Endometrial microvascular endothelial cells (primary cell): Measurements from ENCODE around the gene EEF2KMT. TPM values are rescaled to one million over a fixed set of nuclear protein-coding genes. Genes with fewer than 3 reads are reported as not detected.
"Not testable (repeated sequence)": the region's sequence is repeated elsewhere in the genome, so short reads cannot be mapped to it uniquely, and the experiment has no call there.

Experiments
- in situ Hi-C: cut with HindIII; loops from 2 replicates; pipeline ENCODE4 v1.10.0; 2017; ENCODE audit warnings: low sequenced_read_pairs, low pct_unique_long_range_greater_than_20kb; ENCODE audit errors: inconsistent ontology term
- total RNA-seq: library from RNA; depleted of rRNA; stranded (reverse); fragments of >200 nt; gene quantifications from one replicate; pipeline ENCODE4 v1.2.3, GENCODE V29; 2015; ENCODE audit errors: inconsistent ontology term

EEF2KMT gene
- total RNA-seq, 1 donor from 2014 or later = 32.8 TPM

DNA sequence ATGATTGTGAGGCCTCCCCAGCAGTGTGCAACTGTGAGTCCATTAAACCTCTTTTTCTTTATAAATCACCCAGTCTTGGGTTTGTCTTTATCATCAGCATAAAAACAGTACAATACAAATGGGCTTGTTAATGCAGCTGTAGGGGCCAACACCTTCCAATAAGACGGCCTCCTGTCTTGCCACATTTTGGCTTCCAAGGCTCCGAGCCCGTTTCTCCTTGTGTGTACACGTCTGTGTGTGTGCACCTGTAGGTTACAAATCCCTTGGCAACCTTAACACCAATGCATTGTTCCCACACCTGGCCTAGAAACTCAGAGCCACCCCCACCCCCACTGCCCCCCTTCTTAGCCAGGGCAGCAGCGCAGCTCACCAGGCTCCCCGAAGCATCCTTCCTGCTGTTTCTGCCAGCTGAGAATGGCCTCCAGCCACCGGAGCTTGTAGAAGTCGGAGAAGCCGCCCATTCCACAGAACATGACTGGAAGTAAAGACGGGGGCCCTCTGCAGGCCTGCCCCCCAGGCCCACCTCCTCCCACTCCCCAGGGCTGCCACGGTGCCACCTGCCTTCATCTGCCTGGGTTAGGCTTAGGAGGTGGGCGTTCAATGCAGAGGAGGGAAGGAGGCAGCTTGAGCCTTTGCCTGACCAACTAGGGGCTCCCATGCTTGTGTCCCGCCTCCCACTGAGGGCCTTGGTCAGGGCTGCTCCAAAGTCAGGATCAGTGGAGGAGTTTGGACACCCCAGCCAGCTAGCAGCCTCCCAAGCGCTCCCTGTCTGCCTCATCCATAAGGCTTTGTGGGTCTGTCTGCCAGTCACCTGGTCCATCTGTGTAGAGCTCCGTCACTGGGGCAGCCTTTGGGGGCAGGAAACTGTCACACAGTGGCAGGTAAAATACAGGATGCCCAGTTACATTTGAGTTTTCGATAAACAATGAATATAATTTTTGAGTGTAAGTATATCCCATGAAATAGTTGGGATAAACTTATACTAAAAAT is 42.4 kb downstream of the EEF2KMT start:
- in situ Hi-C loops = no loop called here

DNA sequence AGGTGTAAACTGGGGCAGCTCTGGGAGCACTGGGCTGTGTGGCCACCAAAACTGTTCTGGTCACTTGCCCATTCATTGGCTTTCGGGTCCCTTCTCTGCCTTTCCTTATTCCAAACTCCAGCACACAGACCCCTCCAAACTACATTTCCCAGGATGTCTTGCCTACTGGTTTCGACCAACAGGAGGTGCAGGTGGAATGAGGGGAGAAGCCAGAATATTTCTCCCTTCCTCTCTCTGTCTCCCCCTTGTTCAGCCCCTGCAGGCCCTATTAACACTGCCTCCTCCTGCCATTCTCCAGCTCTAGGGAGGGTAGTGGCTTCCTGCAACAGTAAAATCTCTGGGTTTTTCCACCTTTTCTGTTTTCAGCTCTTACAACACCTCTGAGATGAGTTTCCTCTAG is 50.7 kb downstream of the EEF2KMT start:
- in situ Hi-C loops = no loop called here

DNA sequence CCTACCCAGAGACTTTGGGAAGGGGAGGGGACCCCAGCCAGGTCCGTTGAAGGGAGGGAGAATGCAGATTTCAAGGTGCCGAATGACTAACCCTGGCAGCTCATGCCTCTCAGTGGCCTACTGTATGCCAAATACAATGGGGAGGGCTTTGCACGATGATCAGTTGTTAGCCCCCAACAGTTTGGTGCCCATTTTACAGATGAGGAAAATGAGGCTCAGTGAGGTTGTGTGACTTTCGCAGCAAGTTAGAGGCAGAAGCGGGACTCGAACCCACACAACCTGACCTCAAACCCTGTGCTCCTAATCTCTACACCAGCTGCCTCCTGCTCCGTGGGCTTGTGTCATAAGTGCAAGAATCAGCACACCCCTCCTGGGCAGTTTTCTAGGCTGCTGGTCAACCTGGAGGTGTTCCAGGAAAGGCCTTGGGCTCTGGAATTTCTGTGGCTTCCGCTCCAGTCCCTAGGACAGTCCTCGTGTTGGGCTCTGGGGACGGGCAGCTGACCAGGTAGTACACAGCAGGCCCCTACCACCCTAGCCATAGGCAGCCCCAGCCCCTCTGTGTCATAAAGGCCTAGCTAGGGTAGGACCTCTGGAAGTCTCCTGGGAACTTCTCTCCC is 52.0 kb downstream of the EEF2KMT start:
- in situ Hi-C loops = no loop called here

DNA sequence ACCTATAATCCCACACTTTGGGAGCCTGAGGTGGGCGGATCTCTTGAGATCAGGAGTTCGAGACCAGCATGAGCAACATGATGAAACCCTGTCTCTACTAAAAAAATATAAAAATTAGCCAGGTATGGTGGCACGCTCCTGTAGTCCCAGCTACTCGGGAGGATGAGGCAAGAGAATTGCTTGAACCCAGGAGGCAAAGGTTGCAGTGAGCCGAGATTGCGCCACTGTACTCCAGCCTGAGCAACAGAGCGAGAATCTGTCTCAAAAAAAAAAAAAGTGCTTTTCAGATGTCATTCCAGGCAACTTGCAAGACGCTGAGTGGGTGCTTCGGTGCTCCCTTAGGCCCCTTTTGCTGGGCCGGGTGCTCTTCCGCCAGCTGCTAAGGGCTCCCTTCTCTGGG is 53.0 kb downstream of the EEF2KMT start:
- in situ Hi-C loops = not testable (repeated sequence)

DNA sequence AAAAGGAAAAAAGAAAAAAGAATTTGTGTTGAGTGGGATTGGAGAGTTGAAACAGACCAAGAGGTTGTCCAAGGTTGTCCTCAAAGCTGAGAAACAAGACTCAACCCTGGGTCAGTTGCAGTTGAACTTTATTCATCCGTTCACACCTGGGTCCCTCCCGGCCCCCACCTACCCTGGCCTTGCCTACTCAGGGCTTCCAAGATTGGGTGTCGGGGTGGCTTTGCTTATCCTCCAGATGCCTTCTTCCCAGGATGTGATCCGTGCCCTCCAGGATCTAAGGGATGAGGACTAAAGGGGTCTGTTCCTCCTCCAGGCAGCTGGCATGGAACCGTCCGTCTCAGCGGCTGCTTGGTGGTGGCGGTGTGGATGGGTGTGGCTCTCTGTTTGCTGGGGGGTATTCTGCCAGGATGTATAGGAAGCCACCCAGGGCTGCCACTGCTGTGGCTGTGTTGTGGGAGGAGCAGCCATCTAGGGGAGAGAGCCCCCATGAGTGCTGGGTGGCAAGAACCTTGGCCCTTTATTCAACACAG is 53.5 kb downstream of the EEF2KMT start:
- in situ Hi-C loops = no loop called here

DNA sequence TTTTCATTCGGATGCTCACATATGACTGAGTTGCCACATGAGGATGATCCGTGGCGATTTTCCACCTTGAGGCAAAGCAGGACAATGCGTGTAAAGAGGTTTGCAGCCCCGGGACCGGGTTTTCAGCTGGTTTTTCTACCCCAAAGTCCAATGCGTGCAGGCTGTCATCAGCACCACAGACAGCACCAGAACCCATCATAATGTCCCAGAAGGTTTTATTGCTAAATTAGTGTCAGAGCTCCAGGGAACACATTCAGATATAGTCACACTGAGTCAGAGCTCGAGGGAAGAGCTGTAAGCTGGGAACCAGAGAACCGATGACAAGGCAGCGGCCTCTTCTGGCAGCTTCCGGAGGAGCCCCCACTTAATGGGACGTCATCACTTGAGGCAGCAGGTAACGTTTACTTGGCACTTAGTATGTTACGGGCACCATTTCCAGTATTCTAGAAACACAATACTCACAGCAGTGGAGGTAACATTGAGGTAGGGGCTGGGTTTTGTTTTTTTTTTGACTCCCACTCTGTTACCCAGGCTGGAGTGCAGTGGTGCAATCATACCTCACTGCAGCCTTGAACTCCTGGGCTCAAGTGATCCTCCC is 54.9 kb downstream of the EEF2KMT start:
- in situ Hi-C loops = no loop called here

DNA sequence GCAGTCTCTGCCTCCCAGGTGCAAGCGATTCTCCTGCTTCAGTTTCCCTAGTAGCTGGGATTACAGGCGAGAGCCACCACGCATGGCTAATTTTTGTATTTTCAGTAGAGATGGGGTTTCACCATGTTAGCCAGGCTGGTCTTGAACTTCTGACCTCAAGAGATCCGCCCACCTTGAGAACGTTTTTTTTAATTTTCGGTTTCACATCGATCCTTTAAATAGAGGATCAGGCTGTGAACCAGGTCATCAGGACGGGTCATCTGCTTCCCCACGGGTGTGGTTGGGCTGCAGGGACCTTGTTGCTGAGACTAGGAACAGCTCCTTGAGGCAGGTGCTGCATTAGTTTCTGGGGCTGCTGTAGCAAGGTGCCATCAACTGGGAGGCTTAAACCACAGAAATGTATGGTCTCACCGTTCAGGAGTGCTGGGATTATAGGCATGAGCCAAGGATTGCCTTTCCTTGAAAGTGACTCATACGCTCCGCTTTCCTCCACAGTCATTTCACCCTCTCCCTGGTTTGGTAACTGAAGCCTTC is 55.9 kb downstream of the EEF2KMT start:
- in situ Hi-C loops = no loop called here

DNA sequence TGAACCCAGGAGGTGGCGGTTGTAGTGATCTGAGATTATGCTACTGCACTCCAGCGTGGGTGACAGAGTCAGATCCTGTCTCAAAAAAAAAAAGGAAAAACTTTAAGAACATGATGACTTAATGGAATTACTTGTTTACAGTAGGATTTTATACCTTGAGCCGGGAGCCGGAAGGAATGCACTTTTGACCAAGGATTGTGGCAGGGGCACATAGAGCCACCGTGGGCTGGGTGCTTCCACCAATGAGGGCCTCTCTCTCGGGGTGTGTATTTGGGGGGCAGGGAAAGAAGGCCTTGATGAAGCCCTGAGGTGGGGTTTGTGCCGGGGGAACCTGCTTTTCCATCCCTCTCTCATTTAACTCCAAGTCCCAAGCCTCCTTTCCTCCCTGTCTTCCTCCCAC is 57.1 kb downstream of the EEF2KMT start:
- in situ Hi-C loops = no loop called here

DNA sequence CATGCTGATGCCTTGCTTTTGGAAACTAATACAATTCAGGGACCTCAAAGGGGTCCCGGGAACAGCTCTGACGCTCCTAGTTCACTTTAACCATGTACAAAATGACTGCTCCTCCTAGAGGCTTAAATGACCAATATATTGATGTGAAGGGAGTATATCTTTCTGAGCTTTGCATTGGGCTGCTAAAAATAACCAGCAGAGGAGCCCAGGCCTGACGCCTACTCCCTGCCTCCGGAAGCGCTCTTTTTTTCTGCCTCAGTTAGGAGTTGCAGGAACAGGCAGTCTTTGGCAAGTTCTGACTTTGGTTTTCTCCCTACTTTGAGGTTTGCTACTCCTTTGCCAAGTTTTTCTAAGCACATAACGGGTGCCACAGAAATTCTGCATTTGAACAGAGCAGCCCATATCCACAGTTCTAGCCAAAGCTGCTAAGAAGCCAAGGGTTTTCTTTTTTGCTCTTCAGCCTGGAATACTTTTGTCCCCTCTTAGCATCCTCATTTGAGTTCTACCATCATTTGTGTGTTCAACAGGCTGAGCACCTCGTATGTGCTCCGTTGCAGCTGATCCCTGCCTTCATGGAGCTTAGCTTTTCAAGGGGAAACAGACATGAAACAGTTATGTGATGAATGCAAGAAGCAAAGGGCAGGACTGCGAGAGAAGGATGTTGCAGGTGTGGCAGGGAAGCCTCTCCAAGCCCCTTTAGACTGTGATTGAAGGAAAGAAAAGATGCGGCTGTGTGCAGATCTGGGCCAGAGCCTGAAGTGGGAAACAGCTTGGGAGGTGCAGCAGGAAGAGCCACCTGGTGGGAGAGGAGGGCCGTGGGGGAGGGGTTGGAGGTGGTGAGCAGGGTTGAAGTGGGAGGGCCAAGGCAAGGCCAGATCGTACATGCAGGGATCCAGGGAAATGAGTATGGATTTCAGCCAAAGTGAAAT is 61.1 kb downstream of the EEF2KMT start:
- in situ Hi-C loops = no loop called here

DNA sequence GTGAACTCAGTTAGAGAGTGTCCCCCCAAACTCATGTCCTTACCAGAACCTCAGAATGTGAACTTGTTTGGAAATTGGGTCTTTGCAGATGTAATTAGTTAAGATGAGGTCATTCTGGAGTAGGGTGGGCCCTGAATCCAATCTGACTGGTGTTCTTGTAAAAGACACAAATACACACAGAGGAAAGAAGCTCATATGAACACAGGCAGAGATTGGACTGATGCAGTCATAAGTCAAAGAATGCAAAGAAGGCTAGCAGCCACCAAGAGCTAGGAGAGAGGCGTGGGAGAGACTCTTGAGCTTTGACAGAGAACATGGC is 61.7 kb downstream of the EEF2KMT start:
- in situ Hi-C loops = no loop called here

Other genes starting within 250 kb of the EEF2KMT start
- not detected for gene PPL, start 160.6 kb downstream of the EEF2KMT start, total RNA-seq
- not detected for gene SEC14L5, start 139.5 kb downstream of the EEF2KMT start, total RNA-seq
- gene NAGPA, start 63.9 kb downstream of the EEF2KMT start, total RNA-seq = 40.3 TPM
- gene C16orf89, start 31.8 kb downstream of the EEF2KMT start, total RNA-seq = not detected
- gene ALG1, start 26.0 kb downstream of the EEF2KMT start, total RNA-seq = 46.5 TPM